Astrocyte (in vitro differentiated cells and primary cell): ENCODE data around the gene SLC25A13.

Experiments used
- EZH2 ChIP-seq: IDR thresholded peaks from 2 replicates; pipeline ENCODE4 v1.6.1; 2012; ENCODE audit warnings: mild to moderate bottlenecking, low read length, inconsistent platforms; ENCODE audit not compliant: insufficient read depth
- TF ChIP-seq, protein P1 (sequence below): IDR thresholded peaks from 2 replicates; pipeline ENCODE4 v1.5.1; 2011; ENCODE audit warnings: low read depth, mild to moderate bottlenecking, inconsistent platforms, low read length, moderate library complexity; ENCODE audit not compliant: insufficient read depth

DNA sequence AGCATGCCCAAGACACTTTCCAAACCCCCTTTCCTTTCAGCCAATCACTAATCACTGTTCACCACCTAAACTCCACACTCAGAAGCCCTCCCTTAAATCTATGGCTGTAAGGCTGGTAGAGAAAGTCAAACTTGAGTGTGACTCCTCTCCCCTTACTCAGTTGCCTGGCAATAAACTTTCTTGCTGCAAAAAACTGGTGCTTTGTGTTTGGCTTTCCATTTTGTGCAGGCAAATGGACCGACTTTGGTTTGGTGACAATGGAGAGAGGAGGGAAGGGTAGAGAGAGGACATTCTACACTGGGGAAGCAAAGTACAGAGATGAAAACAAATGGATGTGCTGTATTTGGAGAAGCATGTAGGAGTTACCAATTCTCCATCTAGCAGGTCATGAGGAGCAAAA lies 84.9 kb downstream of the SLC25A13 start:
- TF ChIP-seq, protein P1, sequence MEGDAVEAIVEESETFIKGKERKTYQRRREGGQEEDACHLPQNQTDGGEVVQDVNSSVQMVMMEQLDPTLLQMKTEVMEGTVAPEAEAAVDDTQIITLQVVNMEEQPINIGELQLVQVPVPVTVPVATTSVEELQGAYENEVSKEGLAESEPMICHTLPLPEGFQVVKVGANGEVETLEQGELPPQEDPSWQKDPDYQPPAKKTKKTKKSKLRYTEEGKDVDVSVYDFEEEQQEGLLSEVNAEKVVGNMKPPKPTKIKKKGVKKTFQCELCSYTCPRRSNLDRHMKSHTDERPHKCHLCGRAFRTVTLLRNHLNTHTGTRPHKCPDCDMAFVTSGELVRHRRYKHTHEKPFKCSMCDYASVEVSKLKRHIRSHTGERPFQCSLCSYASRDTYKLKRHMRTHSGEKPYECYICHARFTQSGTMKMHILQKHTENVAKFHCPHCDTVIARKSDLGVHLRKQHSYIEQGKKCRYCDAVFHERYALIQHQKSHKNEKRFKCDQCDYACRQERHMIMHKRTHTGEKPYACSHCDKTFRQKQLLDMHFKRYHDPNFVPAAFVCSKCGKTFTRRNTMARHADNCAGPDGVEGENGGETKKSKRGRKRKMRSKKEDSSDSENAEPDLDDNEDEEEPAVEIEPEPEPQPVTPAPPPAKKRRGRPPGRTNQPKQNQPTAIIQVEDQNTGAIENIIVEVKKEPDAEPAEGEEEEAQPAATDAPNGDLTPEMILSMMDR: no peak
- TF ChIP-seq EZH2: no peak
